ENCODE data around the gene ATE1. TPM values are rescaled to one million over a fixed set of nuclear protein-coding genes. Genes with fewer than 3 reads are reported as not detected.

Gene ATE1
- total RNA-seq, 3 donors from 2014 or later: 42.9 to 58.9 (median 52.2) TPM

DNA sequence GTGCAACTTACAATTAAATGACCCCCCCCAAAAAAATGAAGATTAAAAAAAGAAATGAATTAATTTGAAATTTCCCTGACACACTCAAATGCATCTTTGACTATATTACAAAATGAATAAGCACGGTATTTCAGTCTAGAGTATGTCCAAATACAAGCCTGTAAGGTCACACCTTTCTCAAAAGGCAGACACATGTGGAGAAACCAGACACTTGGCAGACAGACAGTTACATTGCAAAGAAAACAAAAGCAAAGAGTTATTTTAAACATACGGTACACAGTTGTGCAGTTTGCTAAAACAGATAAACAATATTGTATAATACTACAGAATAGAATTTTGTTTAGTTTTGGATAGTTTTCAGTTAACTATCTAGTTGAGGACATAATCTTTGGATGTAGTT lies 153.0 kb downstream of the ATE1 start:
- TF ChIP-seq, protein P1, sequence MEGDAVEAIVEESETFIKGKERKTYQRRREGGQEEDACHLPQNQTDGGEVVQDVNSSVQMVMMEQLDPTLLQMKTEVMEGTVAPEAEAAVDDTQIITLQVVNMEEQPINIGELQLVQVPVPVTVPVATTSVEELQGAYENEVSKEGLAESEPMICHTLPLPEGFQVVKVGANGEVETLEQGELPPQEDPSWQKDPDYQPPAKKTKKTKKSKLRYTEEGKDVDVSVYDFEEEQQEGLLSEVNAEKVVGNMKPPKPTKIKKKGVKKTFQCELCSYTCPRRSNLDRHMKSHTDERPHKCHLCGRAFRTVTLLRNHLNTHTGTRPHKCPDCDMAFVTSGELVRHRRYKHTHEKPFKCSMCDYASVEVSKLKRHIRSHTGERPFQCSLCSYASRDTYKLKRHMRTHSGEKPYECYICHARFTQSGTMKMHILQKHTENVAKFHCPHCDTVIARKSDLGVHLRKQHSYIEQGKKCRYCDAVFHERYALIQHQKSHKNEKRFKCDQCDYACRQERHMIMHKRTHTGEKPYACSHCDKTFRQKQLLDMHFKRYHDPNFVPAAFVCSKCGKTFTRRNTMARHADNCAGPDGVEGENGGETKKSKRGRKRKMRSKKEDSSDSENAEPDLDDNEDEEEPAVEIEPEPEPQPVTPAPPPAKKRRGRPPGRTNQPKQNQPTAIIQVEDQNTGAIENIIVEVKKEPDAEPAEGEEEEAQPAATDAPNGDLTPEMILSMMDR (IDR thresholded peaks at IDR 0.05): no peak
- ATAC-seq: no peak
- Histone ChIP-seq H3K4me3 (no peak overlapping the region), H3K4me1 (ENCODE audit: low read depth) (no peaks in the 10 kb centered on the region), H3K9me3 (no peaks in the 10 kb centered on the region), H3K36me3 (ENCODE audit: low read depth) (no peaks in the 10 kb centered on the region)
- intact Hi-C loops (cut with DNase I, micrococcal nuclease): no loop called here
- DNase-seq: no peak

DNA sequence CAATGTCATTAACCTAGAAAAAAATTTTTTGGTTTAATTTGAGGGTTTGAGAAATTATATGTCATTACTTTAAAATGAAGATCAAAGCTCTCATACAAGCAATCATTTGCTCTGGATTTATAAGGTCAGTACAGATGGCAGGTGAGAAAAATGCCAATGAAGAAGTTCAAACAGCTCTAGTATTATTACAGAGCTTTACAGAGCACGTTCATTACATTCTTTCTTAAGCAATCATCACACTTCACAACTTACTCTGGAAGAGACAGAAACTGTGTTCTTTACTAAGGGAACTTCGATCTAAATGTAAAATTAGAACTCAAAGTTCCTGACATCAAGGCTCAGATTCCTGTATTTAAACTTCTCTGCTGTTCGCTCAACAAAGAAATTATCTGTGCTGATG lies 153.4 kb downstream of the ATE1 start:
- Histone ChIP-seq H3K36me3 (ENCODE audit: low read depth) (no peaks in the 10 kb centered on the region), H3K4me1 (ENCODE audit: low read depth) (no peaks in the 10 kb centered on the region), H3K9me3 (no peaks in the 10 kb centered on the region), H3K4me3 (no peak overlapping the region)
- TF ChIP-seq, protein P1 (IDR thresholded peaks at IDR 0.05): no peak
- intact Hi-C loops (cut with DNase I, micrococcal nuclease): no loop called here
- DNase-seq: no peak
- ATAC-seq: peak; percentile 40

DNA sequence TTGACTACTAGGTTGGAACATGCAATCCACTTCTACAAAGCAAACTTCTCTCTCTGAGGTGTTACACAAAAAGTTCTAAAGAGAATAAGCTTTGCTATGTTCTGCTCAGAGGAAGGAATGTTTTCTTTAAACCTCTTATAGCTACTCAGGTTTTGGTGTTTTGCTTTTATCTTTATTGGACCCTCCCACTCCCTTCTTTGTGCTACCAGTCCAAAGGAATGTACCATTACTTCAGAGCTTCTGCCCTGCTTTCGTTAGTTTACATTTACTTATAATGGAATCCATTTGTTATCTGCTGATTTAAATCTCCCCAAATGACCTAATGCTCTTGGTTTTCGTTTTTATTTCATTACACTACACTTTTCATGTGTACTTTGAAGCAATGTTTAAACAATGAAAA lies 154.9 kb downstream of the ATE1 start:
- no peak for DNase-seq
- Histone ChIP-seq H3K4me3 (no peak overlapping the region), H3K36me3 (ENCODE audit: low read depth) (no peaks in the 10 kb centered on the region), H3K4me1 (ENCODE audit: low read depth) (no peaks in the 10 kb centered on the region), H3K9me3 (no peaks in the 10 kb centered on the region)
- ATAC-seq: no peak
- TF ChIP-seq, protein P1 (IDR thresholded peaks at IDR 0.05): no peak
- intact Hi-C loops (cut with DNase I, micrococcal nuclease): no loop called here

DNA sequence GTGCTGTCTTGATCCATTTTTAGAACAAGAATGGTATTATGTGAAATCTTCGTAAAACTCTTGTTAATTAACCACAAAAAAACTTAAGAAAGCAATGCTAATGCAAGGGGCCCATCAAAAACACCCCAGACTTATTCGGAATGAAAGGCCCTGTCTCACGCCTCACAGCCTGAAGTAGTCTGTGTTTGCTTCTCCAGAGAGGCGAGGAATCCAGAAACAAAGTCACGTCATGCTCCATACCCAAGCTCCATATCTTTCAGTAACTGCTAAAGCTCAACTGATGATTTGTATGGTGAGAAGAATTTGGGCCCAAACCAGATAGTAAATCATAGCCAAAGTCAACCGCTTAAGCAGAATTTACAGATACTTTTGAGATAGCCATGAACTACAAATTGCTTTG lies 155.4 kb downstream of the ATE1 start:
- ATAC-seq: no peak
- Histone ChIP-seq H3K4me1 (ENCODE audit: low read depth) (no peaks in the 10 kb centered on the region), H3K9me3 (no peaks in the 10 kb centered on the region), H3K36me3 (ENCODE audit: low read depth) (no peaks in the 10 kb centered on the region), H3K4me3 (no peak overlapping the region)
- intact Hi-C loops (cut with DNase I, micrococcal nuclease): no loop called here
- TF ChIP-seq, protein P1 (IDR thresholded peaks at IDR 0.05): no peak
- DNase-seq: no peak

DNA sequence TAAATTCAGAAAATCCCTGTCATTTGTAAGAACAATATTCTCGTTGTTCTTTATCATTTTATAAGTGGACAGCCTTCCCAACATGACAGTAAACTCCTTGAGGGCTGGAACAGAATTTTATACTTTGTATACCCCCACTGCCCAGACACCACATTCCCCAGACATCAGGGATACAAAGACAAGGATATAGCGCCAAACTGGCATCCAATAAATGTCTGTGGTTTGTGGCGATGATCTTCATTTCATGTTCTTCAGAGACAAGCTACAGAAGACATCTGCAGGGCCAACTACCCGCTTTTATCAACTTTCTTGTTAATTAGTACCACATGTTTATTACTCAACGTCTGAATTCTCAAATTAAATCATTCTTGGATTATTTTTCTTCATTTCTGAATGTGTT lies 155.9 kb downstream of the ATE1 start:
- ATAC-seq: no peak
- Histone ChIP-seq H3K9me3 (no peaks in the 10 kb centered on the region), H3K36me3 (ENCODE audit: low read depth) (no peaks in the 10 kb centered on the region), H3K4me1 (ENCODE audit: low read depth) (no peaks in the 10 kb centered on the region), H3K4me3 (no peak overlapping the region)
- intact Hi-C loops (cut with DNase I, micrococcal nuclease): no loop called here
- DNase-seq: no peak
- TF ChIP-seq, protein P1 (IDR thresholded peaks at IDR 0.05): no peak

DNA sequence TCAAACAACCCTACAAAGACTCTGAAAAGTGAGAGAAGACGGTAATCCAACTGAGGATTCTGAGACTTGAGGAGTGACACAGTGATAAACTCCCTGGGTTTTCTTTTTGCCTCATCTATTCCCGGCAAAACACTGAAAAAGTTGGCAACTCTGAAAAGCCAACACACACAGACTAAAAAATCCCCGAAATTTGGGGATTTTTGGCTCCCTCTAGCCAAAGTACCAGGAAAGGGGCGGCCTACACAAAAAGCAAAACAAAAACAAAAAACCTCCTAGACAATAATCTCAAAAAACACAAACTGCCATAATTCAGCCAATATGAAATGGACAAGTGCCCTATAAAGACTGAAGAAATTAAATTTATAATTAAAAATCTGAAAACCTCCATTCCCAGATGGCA lies 161.4 kb downstream of the ATE1 start:
- intact Hi-C loops (cut with DNase I, micrococcal nuclease): no loop called here
- no peak for ATAC-seq
- Histone ChIP-seq H3K36me3 (ENCODE audit: low read depth) (no peaks in the 10 kb centered on the region), H3K4me3 (no peak overlapping the region), H3K9me3 (no peaks in the 10 kb centered on the region), H3K4me1 (ENCODE audit: low read depth) (no peaks in the 10 kb centered on the region)
- no peak for DNase-seq
- TF ChIP-seq, protein P1 (IDR thresholded peaks at IDR 0.05): no peak
